ENCODE measurements around the gene LAMC1.
"Not testable (repeated sequence)": the region's sequence is repeated elsewhere in the genome, so short reads cannot be mapped to it uniquely, and the experiment has no call there.

LAMC1 gene

DNA sequence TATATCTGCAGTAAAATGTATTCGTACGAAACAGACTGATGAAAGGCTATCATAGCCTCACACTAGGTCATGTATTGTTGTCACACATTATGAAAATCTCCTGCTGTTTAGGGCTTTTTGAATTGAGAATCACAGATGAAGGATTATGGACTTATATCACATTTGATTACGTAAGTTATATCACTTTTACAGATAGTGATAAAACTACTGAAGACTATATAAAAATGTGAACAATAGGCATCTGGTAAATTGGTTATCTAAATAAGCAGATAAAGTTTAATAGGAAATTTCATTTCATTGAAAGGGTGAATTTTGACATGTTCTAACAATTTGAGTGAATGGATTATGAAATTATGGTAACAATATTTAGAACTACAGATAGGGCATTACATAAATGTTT is 20.0 kb downstream of the LAMC1 start:
- no peak for DNase-seq (ENCODE audit: low read depth in 1 of 2, low spot score in 1 of 2)

DNA sequence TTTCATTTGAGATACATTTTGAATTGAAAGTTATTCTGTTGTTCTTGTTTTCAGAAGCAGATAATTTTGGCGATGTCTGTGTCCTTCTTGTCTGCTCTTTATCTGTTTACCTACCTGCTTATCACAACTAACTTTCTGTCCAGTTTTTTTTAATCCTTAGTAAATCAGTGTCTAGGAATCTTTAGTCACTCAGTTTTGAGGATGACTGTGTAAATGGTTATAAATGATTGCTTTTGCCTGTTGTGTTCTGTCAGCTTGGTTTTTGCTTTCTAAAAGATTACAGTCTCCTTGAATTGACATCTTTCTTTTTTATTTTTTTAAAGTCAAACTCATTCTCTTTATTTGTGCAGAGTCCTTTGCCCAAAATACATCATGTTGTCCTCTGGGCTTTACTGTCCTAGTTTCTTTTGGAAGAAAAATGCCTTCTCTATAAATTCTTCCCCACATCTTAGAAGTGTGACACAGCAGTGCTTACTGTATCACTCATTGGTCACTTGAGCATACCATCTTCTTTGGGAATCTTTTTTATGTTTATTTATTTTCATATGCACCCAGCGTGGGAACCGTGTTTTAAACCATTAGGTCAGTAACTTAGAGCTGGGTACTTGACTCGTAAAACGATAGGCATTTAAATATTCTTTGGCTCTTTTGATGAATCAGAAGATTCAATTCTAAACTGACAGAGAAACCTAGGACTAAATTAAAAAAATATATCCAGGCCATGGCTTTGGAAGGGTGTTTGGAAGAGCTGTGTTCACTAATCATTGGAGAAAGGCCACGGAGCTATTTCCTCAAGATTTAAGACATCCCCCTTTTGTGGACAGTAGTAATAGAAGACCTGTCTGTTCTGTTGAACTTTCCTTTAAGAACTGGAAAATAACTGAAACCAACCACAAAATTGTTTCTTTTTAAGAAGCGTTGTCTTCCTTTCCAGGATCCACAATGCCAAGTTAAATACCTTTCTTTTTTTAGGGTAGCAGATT is 20.9 kb downstream of the LAMC1 start:
- no peak for DNase-seq (ENCODE audit: low read depth in 1 of 2, low spot score in 1 of 2)

DNA sequence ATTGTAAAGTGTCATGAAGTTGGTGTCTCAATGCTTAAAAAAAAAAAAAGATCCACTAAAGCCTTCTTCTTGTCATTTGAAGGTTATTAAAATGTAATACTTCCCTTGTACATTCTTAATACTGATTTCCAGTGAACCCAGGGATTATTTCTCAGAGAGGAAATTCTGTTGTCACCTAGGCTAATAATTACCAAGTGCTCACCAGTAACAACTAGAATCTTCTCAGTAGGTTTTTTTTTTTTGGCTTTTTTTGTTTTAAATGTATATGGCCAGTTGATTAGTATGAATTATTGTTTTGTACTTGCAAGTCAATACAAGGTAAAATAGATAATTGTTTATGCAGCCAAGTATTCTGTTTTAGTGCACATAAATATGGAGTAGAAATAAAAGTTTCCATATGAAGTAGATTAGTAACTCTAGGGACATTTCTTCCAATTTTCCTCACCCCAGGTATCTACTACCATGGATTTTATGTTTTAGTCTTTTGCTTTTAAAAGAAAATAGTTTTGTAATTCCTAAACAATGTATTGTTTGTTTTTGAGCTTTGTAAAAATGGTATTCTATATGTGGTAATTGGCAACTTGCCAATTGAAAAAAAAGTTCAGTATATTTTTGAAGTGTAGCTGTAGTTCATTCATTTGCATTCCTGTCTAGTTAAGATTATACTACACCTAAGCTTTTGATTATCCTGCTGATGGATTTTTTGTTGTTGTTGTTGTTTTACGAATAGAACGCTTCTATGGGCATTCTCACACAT is 21.9 kb downstream of the LAMC1 start:
- no peak for DNase-seq (ENCODE audit: low read depth in 1 of 2, low spot score in 1 of 2)

DNA sequence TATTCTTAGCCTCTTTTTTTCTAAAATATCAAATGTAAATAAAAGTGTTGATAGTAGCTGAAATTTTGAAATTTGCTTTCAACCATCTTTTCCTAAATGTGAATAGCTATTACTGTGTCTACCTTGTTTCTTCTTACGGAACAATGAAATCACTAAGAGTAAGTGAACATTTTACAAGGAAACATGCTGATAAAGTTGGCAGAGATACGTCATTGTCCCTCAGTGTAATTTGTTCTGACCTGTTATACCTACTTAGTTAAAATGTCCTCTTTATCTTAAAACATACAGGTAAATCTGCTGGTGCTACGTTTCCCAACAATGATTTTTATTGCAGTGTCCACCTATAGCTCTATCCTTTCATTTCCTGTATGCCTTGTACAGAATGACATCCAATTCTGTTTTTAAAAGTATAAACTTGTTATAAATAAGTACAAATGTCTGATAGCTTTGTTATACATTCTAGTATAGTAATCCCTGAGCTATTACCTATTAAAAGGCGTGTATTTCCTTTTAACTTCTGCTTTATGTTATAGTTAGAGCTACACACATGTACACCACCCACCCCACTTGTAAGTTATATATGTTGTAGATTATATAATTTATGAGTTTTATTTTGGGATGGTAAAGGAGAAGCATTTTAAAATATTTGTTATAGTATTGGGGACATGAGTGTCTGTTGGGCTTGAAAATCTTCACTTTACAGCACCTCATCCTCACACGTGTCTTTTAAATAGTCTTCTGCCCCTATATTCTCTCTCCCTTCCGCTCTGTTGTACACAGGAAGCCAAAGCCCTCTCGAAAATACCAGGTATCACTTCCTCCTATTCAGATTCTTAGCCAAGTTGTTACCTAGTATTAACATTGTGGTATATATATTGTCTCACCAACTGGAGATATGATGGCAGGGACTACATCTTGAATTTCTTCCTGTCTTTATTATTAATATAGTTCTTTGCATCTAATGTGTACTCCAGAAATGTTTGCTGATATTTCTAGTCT is 25.2 kb downstream of the LAMC1 start:
- no peak for DNase-seq (ENCODE audit: low read depth in 1 of 2, low spot score in 1 of 2)

DNA sequence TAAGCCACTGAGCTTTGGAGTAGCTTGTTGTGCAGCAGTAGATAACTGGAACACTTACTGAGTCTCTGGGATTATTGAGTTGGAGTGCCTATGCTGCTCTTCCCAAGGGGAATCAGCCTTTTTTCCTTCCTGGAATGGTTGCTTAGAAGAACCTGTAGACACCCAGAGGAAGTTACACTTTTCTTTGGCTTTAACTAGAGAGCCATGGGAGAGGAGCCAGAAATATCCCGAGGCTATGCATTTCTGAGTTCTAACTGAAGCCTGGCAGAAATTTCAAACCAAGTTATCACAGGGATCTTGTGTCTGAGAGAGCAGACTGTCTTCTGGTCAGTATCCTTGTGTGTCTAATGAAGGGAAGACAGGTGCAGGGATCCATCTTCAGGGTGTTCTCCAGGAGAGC is 28.3 kb downstream of the LAMC1 start:
- no peak for DNase-seq (ENCODE audit: low read depth in 1 of 2, low spot score in 1 of 2)

DNA sequence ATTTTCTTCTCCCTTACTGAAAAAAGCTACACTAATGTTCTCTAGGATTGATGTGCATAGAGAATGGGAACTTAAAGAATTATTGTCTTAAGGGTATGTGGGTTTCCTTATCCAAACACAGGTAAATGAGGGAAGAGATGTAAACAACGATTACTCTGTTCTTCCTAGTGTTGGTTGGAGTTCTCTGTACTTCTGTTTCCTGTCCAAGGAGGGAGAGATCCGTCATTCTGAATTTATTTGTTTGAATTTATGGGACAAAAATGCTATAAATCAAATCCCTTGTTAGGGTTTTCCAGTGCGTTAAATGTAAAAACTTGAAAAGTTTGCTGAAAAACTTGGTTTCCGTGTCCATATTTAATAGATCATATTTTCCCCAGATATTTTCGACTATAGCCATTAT is 29.6 kb downstream of the LAMC1 start:
- DNase-seq (ENCODE audit: low read depth in 1 of 2, low spot score in 1 of 2) = no peak

DNA sequence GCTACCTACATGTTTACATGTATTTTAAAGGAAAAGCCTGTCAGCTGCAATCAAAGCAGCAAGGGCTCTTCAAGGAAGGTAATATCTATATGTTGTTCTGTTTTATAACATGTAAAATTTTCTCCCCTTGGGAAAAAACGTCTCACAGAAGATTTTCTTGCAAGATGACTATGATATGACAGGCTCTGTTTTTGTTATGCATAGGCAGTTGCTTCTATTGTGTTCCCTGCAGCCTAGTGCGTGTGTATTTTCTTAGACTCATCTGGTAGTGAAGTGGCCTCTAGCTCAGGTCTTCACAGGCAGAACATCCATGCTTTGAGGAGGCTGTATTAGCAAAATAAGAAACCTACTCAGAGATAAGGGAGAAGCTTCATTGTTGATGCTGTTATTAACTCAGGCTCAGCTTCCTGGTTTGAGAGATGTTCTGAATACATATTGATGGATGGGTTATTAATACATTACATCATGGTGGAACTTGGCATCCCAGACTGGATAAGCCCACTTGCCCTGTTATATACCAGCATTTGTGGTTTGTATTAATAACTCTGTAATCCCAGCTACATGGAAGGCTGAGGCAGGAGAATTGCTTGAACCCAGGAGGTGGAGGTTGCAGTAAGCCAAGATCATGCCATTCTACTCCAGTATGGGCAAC is 35.8 kb downstream of the LAMC1 start:
- no peak for DNase-seq (ENCODE audit: low read depth in 1 of 2, low spot score in 1 of 2)

DNA sequence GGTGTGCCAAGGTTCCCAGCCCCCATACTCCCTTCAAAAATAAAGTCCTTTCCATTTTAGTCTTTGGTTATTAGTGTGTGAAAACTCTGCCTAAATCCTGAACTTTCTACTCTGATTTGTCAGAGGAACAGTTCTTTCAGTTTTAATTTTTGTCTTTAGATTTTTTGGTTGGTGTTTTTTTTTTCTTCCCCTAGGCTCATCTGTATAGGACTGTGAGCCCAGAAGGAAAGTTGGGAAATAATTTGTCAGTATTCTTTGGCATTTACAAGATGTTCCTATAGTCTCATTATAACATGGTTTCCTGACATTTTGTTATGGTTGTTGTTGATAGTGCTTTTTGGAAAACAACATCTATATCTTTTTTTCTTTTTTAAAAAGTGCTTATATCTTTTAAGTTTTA is 38.0 kb downstream of the LAMC1 start:
- no peak for DNase-seq (ENCODE audit: low read depth in 1 of 2, low spot score in 1 of 2)

DNA sequence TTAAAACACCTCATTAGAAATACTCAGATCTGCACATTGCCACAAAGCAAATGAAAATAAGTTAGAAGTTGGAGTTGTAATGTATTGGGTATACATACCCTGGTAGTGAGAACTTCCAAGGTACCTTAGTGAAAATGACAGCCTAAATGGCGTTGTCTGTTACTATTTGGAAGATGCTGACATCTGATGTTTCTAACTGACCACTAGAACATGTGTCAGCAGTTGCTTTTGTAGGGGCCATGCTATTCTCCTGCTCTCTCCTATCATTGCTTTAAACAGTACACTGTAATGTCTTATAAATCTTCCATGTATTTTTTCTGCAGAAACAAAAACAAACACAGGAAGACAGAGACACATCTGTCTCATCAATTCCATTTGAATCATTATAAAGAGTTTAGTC is 40.1 kb downstream of the LAMC1 start:
- DNase-seq (ENCODE audit: low read depth in 1 of 2, low spot score in 1 of 2) = no peak

DNA sequence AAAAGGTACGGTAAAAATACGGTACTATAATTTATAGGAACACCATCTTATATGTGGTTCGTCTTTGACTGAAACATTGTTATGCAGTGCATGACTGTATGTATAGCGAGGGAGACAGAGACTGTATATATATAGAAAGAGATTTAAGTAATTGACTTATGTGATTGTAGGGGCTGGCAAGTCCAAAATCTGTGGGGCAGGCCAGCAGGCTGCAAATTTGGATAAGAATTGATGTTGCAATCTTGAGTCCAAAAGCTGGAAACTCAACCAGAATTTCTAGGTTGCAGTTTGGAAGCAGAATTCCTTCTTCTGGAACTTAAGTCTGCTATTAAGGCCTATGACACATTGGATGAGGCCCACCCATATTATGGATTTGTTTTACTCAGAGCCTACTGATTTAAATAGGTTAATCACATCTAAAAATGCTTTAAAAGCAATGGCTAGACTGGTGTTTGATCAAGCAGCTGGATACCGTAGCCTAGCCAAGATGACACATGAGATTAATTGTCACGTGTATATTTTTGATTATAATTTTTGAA is 42.0 kb downstream of the LAMC1 start:
- no peak for DNase-seq (ENCODE audit: low read depth in 1 of 2, low spot score in 1 of 2)

DNA sequence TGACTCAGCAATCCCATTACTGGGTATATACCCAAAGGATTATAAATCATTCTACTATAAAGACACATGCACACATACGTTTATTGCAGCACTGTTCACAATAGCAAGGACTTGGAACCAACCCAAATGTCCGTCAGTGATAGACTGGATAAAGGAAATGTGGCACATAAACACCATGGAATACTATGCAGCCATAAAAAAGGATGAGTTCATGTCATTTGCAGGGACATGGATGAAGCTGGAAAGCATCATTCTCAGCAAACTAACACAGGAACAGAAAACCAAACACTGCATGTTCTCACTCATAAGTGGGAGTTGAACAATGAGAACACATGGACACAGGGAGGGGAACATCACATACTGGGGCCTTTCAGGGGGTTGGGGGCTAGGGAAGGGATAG is 43.2 kb downstream of the LAMC1 start:
- not testable (repeated sequence) for DNase-seq (ENCODE audit: low read depth in 1 of 2, low spot score in 1 of 2)

DNA sequence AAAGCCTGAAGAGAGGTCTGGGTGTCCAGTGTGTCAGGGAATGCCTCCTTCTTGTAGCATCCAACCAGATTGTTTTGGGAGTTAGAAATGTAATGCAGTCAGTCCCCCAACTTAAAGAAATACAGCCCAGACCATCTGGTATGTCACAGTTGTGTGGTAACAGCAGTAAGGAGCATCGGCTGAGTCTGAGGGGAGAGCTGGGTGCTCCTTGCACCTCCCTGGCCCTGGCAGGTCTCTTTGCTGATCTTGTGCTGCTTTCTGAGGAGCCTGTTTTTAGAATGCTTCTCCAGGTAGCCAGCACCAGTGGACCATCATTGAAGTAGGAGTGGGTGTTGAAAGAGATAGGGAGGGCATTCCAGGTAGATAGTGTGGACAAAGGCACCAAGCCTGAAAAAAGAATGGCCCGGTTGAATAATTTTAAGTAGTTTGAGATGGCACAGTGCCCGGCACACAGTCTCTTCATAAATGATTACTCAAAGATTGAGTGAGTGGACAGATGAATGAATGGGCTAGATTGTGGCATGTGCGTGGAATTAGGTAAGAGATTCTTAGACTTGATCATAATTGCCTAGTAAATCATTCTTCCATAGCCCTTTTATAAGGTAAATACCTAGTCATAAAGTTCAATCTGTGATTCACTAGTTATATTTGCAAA is 46.5 kb downstream of the LAMC1 start:
- DNase-seq (ENCODE audit: low read depth in 1 of 2, low spot score in 1 of 2) = no peak

DNA sequence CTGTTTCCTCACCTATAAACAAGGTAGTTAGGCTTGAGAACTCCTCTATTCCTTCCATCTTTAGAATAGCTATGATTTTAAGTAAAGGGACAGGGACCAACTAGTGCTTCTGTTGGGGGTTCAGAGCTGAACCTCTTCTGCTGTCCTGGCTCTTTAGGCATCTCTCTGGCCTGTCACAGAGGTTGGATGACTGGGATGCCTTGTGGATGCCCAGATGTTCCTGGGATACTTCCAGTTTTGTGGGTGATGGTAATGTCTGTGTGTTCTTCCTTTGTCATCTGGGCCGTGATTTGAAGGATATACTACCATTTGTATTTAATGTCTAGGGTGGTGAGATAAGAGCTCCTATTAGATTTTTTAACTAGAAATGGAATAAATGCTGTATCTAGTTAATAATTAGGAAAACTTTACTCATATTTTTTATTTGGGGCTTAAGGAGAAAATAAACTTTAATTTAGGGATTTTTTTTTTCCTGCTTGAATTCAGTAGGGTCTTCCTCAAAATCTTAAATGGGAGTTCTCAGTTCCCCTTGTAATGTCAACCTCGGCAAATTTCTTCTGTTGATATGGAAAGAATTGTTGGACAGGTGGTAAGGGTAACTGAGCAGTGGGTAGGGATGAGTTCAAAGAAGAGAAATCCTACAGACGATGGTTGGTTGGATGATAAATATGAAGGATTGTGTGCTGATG is 47.2 kb downstream of the LAMC1 start:
- no peak for DNase-seq (ENCODE audit: low read depth in 1 of 2, low spot score in 1 of 2)

DNA sequence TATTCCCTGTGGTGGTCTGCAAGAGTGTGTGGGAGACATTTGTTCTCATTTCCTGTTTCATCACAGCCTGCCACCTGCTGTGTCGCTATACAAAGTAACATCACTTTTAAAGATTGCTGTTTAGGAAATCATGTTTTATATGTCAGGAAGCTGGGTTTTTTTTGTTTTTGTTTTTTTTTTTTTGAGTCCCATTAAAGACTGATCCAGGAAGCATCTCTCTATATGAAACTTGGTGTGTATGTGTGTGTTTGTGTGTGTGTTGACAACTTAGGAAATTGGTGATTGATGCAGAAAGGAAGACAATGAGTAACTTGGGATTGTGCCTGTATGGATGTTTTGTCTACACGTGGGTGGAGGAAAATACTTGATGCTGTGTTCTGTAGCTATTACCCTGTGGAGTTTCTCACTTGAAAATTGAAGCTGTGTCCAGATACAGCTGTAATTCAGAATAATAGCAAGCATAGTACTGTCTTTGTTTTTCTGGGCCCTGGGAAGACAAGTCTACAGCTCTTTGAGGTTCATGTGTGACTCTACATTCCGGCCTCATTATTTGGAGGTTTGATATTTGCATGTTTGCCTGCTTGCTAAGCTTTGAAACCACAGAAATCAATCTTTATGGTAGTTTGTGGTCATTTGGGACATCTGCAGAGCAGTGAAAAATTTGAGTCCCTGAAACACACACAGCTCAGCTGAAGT is 47.9 kb downstream of the LAMC1 start:
- no peak for DNase-seq (ENCODE audit: low read depth in 1 of 2, low spot score in 1 of 2)

DNA sequence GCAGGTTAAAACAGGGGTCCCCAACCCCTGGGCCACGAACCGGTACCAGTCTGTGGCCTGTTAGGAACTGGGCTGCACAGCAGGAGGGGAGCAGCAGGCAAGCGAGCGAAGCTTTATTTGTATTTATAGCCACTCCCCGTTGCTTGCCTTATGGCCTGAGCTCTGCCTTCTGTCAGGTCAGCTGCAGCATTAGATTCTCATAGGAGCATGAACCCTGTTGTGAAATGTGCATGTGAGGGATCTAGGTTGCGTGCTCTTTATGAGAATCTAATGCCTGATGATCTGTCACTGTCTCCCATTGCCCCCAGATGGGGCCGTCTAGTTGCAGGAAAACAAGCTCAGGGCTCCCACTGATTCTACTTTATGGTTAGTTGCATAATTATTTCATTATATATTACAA is 49.4 kb downstream of the LAMC1 start:
- DNase-seq (ENCODE audit: low read depth in 1 of 2, low spot score in 1 of 2) = not testable (repeated sequence)

DNA sequence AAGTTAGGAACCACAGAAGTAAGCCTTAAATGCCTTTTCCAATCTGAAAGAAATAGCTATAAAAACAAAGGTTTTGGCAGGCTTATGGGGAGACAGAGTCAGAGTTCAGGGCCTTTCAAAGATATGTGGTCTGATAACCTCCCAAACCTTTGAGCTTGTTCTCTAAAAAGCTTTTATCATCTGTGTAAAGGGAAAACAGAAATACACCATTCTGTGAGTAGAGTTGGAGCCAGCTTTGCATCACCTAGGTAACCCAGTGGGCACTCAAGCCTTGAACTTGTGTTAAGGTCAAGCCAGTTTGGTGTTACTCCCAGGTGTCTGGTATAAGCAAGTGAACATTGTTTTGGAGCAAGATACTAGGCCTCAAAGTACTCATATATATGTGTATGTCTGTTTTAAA is 50.1 kb downstream of the LAMC1 start:
- no peak for DNase-seq (ENCODE audit: low read depth in 1 of 2, low spot score in 1 of 2)

DNA sequence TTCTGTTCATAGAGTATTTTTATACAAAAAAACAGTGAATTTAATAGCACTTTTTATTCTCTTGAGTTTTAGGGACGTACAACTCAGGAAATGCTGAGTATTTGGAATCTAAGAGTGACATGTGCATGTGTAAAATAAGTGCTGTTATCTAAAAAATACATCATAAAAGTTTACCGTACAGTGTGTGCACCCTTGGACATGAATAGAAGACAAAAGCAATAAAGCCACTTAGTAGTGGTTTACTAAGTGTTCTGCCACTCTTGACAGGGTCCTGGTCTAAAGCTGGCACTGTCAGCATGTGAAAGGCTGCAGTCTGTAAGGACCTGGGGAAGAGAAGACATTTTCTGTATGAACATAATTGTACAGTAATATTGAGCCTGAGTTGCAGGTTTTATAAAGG is 51.0 kb downstream of the LAMC1 start:
- DNase-seq (ENCODE audit: low read depth in 1 of 2, low spot score in 1 of 2) = no peak

DNA sequence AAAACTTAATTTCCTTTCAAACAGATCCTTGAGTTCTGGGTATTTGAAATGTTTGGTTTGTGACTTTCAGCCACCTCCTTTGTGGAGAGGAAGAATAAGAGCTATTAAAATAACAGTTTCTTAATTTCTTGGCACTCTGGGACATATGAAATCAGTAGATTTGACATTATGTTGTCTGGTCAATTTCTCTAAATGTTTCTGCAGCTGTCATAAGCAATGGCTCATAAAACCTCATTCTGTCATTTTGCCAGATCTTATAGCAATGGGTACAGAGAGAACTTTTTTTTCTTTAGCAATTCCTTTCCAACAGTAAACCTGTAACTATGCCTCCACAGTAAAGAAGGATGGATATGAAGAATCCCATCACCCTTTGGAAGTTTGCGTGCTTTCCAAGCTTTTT is 52.6 kb downstream of the LAMC1 start:
- DNase-seq (ENCODE audit: low read depth in 1 of 2, low spot score in 1 of 2) = no peak

DNA sequence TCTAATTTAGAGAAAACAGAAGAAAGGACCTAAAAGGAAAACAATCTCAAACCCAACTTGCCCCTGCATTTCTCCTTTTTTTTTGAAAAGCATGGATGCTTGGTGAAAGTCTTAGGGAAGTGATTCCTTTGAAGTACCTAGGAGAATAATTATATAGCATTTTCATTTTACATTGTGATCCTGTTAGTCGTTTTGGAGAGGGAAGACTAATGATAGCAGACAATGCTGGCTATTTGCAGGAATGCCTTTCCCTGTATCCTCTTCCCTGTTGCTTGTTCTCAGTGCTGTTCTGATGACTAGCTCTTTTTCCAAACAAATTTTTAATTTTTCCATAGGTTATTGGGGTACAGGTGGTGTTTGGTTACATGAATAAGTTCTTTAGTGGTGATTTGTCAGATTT is 53.9 kb downstream of the LAMC1 start:
- DNase-seq (ENCODE audit: low read depth in 1 of 2, low spot score in 1 of 2) = no peak

Data from stimulated activated CD4-positive, alpha-beta T cell treated with anti-CD3 and anti-CD28 coated beads, Interleukin-15, amount 100 ng/mL, for 1 hour (primary cell).